ENCODE measurements around the gene NAALADL2. TPM values are rescaled to one million over a fixed set of nuclear protein-coding genes. Genes with fewer than 3 reads are reported as not detected.
A peak's percentile ranks its signal among the peaks of the same experiment; 100 is the strongest.

The NAALADL2 gene
- polyA plus RNA-seq, 1 donor, result 6.5 TPM

DNA sequence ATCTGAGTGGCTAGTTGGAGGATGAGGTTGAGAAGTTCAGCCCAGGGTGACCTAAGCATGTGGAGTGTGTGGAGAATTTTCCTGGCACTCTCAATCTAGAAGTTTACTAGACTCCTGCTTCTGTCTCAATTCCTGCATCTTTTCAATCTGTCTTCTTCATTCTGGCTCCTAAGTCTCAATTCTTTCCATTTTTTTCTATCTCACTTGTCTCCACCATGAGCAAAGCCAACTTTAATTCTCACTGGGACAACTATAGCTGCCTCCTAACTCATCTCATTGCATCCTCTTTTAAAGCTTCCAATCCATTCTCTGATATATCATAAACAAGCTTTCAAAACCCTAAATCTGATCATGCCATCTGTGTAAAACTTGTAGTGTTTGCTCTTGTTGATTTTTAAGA lies 569.3 kb downstream of the NAALADL2 start:
- Histone ChIP-seq H3K9me3 (ENCODE audit: control insufficient read depth, low read depth, low read length) (no peaks in the 10 kb centered on the region), H3K27me3 (ENCODE audit: control insufficient read depth, insufficient read depth, low read length) (no peaks in the 10 kb centered on the region), H3K4me3 (ENCODE audit: low read length) (no peak overlapping the region), H3K4me1 (ENCODE audit: control insufficient read depth, insufficient read depth, low read length) (peaks cover 6% of the 10 kb centered on the region), H3K36me3 (ENCODE audit: control insufficient read depth, insufficient read depth, low read length) (no peaks in the 10 kb centered on the region), H3K27ac (ENCODE audit: low read length) (no peak overlapping the region)
- DNase-seq, result no peak

DNA sequence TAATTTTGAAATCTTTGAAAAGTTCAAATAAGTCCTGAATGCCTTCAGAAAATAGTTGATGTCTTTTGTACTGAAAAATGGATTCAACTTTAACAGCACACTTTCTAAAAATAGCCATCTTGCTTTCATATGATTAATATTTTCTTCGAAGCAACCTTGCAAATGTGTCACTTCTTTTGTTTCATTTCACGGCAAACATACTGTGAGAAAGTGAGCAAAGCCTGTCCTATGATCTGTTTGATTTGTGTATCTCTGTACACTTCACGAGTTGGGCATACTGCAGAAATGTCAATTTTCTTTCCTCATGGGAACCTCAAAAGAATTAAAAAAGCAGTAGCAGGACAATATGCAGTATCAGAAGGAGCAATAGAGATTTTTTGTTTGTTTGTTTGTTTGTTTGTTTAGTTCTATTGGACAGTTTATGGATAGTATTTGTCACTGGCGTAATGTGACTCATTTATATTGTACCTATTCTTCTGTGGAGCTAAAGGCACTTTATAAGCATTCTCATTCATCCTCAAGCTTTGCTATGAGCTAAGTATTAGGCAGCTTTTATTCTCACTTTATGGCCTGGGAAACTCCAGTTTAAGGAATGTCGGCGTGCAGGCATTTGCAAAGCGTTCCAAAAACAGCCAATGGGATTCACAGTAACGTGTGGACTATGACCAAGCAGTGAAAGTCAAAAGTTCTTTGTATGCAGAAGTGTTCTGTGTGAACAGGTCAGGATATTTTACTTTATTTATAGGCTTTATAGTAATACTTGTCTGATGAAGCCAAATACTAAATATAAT lies 572.0 kb downstream of the NAALADL2 start:
- Histone ChIP-seq H3K36me3 (ENCODE audit: control insufficient read depth, insufficient read depth, low read length) (no peaks in the 10 kb centered on the region), H3K4me1 (ENCODE audit: control insufficient read depth, insufficient read depth, low read length) (peaks cover 6% of the 10 kb centered on the region), H3K9me3 (ENCODE audit: control insufficient read depth, low read depth, low read length) (no peaks in the 10 kb centered on the region), H3K4me3 (ENCODE audit: low read length) (no peak overlapping the region), H3K27ac (ENCODE audit: low read length) (no peak overlapping the region), H3K27me3 (ENCODE audit: control insufficient read depth, insufficient read depth, low read length) (no peaks in the 10 kb centered on the region)
- 46% methylated on average over 5 of the region's 8 CpGs for WGBS (ENCODE audit: insufficient coverage, low lambda C conversion rate)
- peak; percentile 27 to 64 for DNase-seq

DNA sequence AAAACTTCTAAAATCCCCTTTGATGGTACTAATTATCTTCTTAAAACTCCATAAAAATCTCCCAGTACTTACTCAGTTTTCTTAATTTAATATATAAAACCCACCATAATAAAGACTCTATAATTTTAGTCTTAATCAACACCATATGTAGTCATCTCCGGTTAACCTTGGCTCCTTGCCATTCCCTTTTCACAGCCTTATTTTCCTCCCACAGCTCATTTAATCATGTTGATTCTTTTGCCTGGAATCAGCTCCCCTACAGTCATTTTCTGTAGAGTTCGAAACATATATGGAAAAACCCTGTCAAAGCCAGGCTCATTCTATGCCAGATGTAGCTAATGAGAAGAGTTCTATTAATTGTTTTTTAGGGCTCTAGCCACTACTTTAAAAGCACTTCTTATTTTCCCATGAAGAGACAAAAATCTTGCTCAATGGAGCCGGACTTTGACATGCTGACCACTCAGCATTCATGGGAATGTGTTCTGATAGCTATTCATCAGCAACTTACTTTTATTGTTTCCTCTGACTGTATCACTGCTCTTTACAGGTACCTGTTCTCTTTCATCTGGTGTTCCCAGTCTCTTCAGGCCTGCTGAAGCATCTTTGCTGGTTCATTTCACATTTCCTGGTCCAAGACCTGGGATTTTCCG lies 573.4 kb downstream of the NAALADL2 start:
- Histone ChIP-seq H3K9me3 (ENCODE audit: control insufficient read depth, low read depth, low read length) (no peaks in the 10 kb centered on the region), H3K27me3 (ENCODE audit: control insufficient read depth, insufficient read depth, low read length) (no peaks in the 10 kb centered on the region), H3K4me3 (ENCODE audit: low read length) (no peak overlapping the region), H3K27ac (ENCODE audit: low read length) (no peak overlapping the region), H3K4me1 (ENCODE audit: control insufficient read depth, insufficient read depth, low read length) (peaks cover 6% of the 10 kb centered on the region), H3K36me3 (ENCODE audit: control insufficient read depth, insufficient read depth, low read length) (no peaks in the 10 kb centered on the region)
- peak in 1 of 2 donors; percentile 11 for DNase-seq
- WGBS (ENCODE audit: insufficient coverage, low lambda C conversion rate), result 79% methylated on average over 2 of the region's 4 CpGs

DNA sequence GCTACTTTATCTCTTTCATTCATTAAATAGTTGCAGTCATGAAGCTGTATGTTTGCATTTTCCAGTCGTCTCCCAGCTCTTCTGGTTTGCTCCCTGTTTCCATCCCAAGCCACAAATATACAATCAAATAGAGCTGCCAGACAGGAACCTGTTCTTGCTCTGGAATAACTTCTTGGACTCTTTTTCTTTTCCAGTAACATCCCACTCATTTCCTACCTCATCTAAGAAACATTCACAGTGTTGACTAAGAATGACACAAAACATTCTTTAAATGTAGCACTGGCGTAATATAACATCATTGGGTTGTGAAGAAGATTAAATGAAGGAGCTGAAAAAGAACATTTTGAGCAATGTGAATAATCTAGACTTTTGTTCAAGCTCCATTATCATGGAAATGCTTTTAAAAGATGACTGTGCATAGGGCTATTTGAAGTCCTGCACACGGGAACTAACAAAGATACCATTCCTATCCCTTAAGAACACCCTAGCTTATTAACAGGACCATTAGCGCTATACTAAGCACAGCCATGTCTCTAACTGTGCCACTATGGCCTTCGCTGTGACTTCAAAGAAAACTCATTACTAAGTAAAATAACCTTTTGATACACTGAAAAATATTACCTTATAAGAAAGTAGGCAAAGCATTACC lies 574.0 kb downstream of the NAALADL2 start:
- Histone ChIP-seq H3K9me3 (ENCODE audit: control insufficient read depth, low read depth, low read length) (no peaks in the 10 kb centered on the region), H3K36me3 (ENCODE audit: control insufficient read depth, insufficient read depth, low read length) (no peaks in the 10 kb centered on the region), H3K27ac (ENCODE audit: low read length) (no peak overlapping the region), H3K4me3 (ENCODE audit: low read length) (no peak overlapping the region), H3K27me3 (ENCODE audit: control insufficient read depth, insufficient read depth, low read length) (no peaks in the 10 kb centered on the region), H3K4me1 (ENCODE audit: control insufficient read depth, insufficient read depth, low read length) (peaks cover 6% of the 10 kb centered on the region)
- 56% methylated on average over 1 of the region's 5 CpGs for WGBS (ENCODE audit: insufficient coverage, low lambda C conversion rate)
- DNase-seq, result no peak

DNA sequence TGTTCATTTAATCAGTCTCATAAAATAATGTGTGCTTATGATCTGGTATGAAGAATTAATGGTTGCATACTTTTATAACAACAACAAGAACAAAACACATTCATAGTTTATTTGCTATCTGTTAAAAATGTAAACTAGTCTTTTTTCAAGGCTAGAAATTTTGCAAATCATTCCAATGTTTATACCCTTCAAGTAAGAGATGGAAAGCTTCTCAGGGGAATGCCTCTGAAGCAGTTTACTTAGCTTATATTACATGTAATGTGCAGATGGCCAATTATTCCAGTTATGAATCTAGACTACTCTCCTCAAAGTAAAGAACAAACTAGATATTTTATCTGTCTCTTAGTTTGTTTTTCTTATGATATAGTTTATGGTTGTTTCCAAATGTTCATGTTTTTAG lies 575.4 kb downstream of the NAALADL2 start:
- Histone ChIP-seq H3K9me3 (ENCODE audit: control insufficient read depth, low read depth, low read length) (no peaks in the 10 kb centered on the region), H3K27me3 (ENCODE audit: control insufficient read depth, insufficient read depth, low read length) (no peaks in the 10 kb centered on the region), H3K27ac (ENCODE audit: low read length) (no peak overlapping the region), H3K4me3 (ENCODE audit: low read length) (no peak overlapping the region), H3K4me1 (ENCODE audit: control insufficient read depth, insufficient read depth, low read length) (peaks cover 6% of the 10 kb centered on the region), H3K36me3 (ENCODE audit: control insufficient read depth, insufficient read depth, low read length) (no peaks in the 10 kb centered on the region)
- peak in 1 of 2 donors; percentile 2 for DNase-seq

DNA sequence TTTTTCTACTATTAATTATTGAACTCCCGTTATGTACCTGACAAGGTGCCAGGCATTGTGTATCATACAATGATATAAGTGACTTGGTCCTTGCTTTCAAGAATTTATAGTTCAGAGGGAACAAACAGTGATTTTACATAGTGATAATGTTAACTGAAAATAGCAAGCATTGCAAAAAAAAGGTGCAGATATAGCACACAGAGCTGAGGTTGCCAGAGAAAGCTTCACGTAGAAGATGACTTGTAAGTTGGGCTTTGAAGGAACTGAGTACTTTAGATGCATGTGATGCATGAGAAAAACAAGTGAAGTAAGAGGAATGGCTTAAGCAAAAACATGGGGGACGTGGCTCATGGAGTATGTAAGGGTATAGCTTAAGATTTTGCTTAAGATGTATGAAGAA lies 584.5 kb downstream of the NAALADL2 start:
- no peak overlapping the region for H3K4me3 ChIP-seq (ENCODE audit: low read length)
- no peaks in the 10 kb centered on the region for H3K9me3 ChIP-seq (ENCODE audit: control insufficient read depth, low read depth, low read length)
- 100% methylated on average over 3 of the region's 3 CpGs for WGBS (ENCODE audit: insufficient coverage, low lambda C conversion rate)
- H3K27ac ChIP-seq (ENCODE audit: low read length), result no peak overlapping the region
- H3K27me3 ChIP-seq (ENCODE audit: control insufficient read depth, insufficient read depth, low read length), result no peaks in the 10 kb centered on the region
- no peaks in the 10 kb centered on the region for H3K4me1 ChIP-seq (ENCODE audit: control insufficient read depth, insufficient read depth, low read length)
- no peak for DNase-seq
- H3K36me3 ChIP-seq (ENCODE audit: control insufficient read depth, insufficient read depth, low read length), result no peaks in the 10 kb centered on the region

DNA sequence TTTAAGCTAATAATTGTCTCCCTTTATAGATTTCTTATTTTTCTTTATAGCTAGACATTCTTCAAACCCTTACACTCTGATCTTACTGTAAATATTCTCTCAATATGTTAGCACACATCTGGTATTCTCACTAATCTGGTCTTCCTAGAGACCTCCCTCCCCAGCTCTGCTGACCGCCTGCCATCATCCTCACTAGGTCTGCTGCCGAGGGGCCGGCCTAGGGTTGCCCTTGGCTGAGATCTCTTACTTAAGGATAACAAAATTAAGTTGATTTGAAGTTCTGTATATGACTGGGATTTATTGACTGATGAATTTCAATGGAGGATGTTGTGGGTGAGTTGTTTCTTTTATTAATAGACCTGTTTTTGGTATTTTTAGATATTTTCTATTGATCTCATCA lies 586.6 kb downstream of the NAALADL2 start:
- Histone ChIP-seq H3K9me3 (ENCODE audit: control insufficient read depth, low read depth, low read length) (no peaks in the 10 kb centered on the region), H3K36me3 (ENCODE audit: control insufficient read depth, insufficient read depth, low read length) (no peaks in the 10 kb centered on the region), H3K27ac (ENCODE audit: low read length) (no peak overlapping the region), H3K4me3 (ENCODE audit: low read length) (no peak overlapping the region), H3K4me1 (ENCODE audit: control insufficient read depth, insufficient read depth, low read length) (no peaks in the 10 kb centered on the region), H3K27me3 (ENCODE audit: control insufficient read depth, insufficient read depth, low read length) (no peaks in the 10 kb centered on the region)
- no CpG with 5 or more reads among the region's 3 CpGs for WGBS (ENCODE audit: insufficient coverage, low lambda C conversion rate)
- no peak for DNase-seq

DNA sequence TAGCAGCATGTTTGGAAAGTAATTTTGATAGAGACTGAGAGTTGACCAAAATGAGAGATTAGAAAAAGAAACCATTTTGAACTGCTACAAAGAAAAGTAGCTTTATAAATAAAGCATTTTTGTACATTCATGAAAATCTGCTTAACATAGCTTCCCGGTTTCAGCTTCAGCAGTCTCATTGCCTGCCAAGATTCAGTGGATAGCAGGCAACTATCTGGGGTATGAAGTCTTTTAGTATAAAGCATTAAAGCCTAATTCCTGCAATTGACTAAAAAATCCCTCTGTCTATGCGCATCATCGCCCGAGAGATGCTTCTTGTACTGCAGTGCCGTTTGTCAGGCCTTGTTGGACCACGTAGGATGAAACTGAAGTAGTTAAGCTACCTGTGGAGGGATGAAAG lies 588.4 kb downstream of the NAALADL2 start:
- WGBS (ENCODE audit: insufficient coverage, low lambda C conversion rate), result 100% methylated on average over 1 of the region's 6 CpGs
- no peaks in the 10 kb centered on the region for H3K4me1 ChIP-seq (ENCODE audit: control insufficient read depth, insufficient read depth, low read length)
- H3K9me3 ChIP-seq (ENCODE audit: control insufficient read depth, low read depth, low read length), result no peaks in the 10 kb centered on the region
- H3K27ac ChIP-seq (ENCODE audit: low read length), result no peak overlapping the region
- DNase-seq, result no peak
- no peaks in the 10 kb centered on the region for H3K27me3 ChIP-seq (ENCODE audit: control insufficient read depth, insufficient read depth, low read length)
- H3K36me3 ChIP-seq (ENCODE audit: control insufficient read depth, insufficient read depth, low read length), result no peaks in the 10 kb centered on the region
- H3K4me3 ChIP-seq (ENCODE audit: low read length), result no peak overlapping the region

DNA sequence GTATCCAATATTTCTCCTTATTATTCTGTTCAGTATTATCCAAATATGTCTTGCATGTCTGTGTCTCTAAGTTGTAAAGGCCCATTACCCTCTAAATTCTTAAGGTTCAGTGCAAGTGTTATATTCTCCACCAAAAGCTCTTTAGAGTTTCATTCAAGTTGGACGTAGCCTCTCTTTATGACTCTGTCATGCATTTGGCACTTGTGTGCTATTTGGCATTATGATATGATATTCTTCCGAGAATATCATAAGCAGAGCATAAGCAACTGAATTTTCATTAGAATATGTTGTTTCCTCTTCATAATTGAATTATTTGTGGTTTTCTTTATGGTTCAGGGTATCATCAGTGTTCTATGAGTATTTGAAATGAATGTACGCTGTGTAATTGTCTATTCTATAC lies 594.2 kb downstream of the NAALADL2 start:
- Histone ChIP-seq H3K4me3 (ENCODE audit: low read length) (no peak overlapping the region), H3K27ac (ENCODE audit: low read length) (no peak overlapping the region), H3K27me3 (ENCODE audit: control insufficient read depth, insufficient read depth, low read length) (no peaks in the 10 kb centered on the region), H3K4me1 (ENCODE audit: control insufficient read depth, insufficient read depth, low read length) (no peaks in the 10 kb centered on the region), H3K9me3 (ENCODE audit: control insufficient read depth, low read depth, low read length) (no peaks in the 10 kb centered on the region), H3K36me3 (ENCODE audit: control insufficient read depth, insufficient read depth, low read length) (no peaks in the 10 kb centered on the region)
- no peak for DNase-seq
- 100% methylated on average over 2 of the region's 3 CpGs for WGBS (ENCODE audit: insufficient coverage, low lambda C conversion rate)

DNA sequence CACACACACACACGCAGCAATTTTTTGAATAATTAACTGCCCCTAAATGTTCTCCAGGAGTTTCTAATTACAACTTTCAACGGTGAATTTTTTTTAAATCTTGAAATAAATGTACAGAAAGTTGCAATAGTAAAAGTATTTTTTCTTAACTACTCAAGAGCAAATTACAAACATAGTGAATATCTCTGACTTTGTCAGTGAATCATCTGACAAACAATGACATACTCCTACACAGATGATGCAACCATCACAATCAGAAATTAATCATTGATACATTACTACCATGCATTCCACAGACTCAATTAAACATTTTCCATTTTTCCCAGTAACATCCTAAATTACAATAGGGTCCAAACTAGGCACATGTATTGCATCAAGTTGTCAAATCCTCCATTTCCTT lies 597.3 kb downstream of the NAALADL2 start:
- DNase-seq, result no peak
- Histone ChIP-seq H3K36me3 (ENCODE audit: control insufficient read depth, insufficient read depth, low read length) (no peaks in the 10 kb centered on the region), H3K4me3 (ENCODE audit: low read length) (no peak overlapping the region), H3K9me3 (ENCODE audit: control insufficient read depth, low read depth, low read length) (no peaks in the 10 kb centered on the region), H3K4me1 (ENCODE audit: control insufficient read depth, insufficient read depth, low read length) (no peaks in the 10 kb centered on the region), H3K27me3 (ENCODE audit: control insufficient read depth, insufficient read depth, low read length) (no peaks in the 10 kb centered on the region), H3K27ac (ENCODE audit: low read length) (no peak overlapping the region)
- WGBS (ENCODE audit: insufficient coverage, low lambda C conversion rate), result 94% methylated on average over 2 of the region's 2 CpGs

Data from large intestine (tissue), 3 donors.